ENCODE measurements around the gene CASP8AP2. TPM values are rescaled to one million over a fixed set of nuclear protein-coding genes. Genes with fewer than 3 reads are reported as not detected.

The CASP8AP2 gene
- total RNA-seq, 4 donors from 2014 or later: 8.4 to 12.9 (median 10.1) TPM

- intact Hi-C loops (cut with DNase I; ENCODE audit: low total_unique reads): no loop called here
- no peak for DNase-seq (ENCODE audit: low spot score in 2 of 2)
- H3K4me3 ChIP-seq (ENCODE audit: low read depth, poor library complexity, severe bottlenecking): no peak overlapping the region
- TF ChIP-seq POLR2A (IDR thresholded peaks at IDR 0.05) (no peak), CTCF (IDR thresholded peaks at IDR 0.05) (no peak)
- 90 to 91% methylated on average over 7 of the region's 7 CpGs for WGBS, 2 donors
These were observed 41.9 kb upstream of the CASP8AP2 start for GRCh38 chr6:89787660-89788328.

- intact Hi-C loops (cut with DNase I; ENCODE audit: low total_unique reads): no loop called here
- TF ChIP-seq POLR2A (IDR thresholded peaks at IDR 0.05) (no peak), CTCF (IDR thresholded peaks at IDR 0.05) (no peak)
- WGBS, 2 donors: 100% methylated on average over 1 of the region's 1 CpG
- no peak for DNase-seq (ENCODE audit: low spot score in 2 of 2)
- no peak overlapping the region for H3K4me3 ChIP-seq (ENCODE audit: low read depth, poor library complexity, severe bottlenecking)
These were observed 39.7 kb upstream of the CASP8AP2 start for GRCh38 chr6:89789980-89790379.

- WGBS, 2 donors: 95 to 100% methylated on average over 2 of the region's 2 CpGs
- TF ChIP-seq POLR2A (IDR thresholded peaks at IDR 0.05) (no peak), CTCF (IDR thresholded peaks at IDR 0.05) (no peak)
- no peak overlapping the region for H3K4me3 ChIP-seq (ENCODE audit: low read depth, poor library complexity, severe bottlenecking)
- intact Hi-C loops (cut with DNase I; ENCODE audit: low total_unique reads): no loop called here
- DNase-seq (ENCODE audit: low spot score in 2 of 2): no peak
These were observed 39.3 kb upstream of the CASP8AP2 start for GRCh38 chr6:89790403-89790802.

GRCh38 chr6:89792881-89793280 lies 36.8 kb upstream of the CASP8AP2 start:
- intact Hi-C loops (cut with DNase I; ENCODE audit: low total_unique reads): no loop called here
- no peak overlapping the region for H3K4me3 ChIP-seq (ENCODE audit: low read depth, poor library complexity, severe bottlenecking)
- WGBS, 2 donors: 35 to 62% methylated on average over 2 of the region's 2 CpGs
- no peak for TF ChIP-seq CTCF (IDR thresholded peaks at IDR 0.05)
- no peak for TF ChIP-seq POLR2A (IDR thresholded peaks at IDR 0.05)
- DNase-seq (ENCODE audit: low spot score in 2 of 2): no peak

GRCh38 chr6:89793586-89793985 lies 36.1 kb upstream of the CASP8AP2 start:
- H3K4me3 ChIP-seq (ENCODE audit: low read depth, poor library complexity, severe bottlenecking): no peak overlapping the region
- no peak for DNase-seq (ENCODE audit: low spot score in 2 of 2)
- intact Hi-C loops (cut with DNase I; ENCODE audit: low total_unique reads): no loop called here
- WGBS, 2 donors: 85 to 99% methylated on average over 3 of the region's 3 CpGs
- TF ChIP-seq POLR2A (IDR thresholded peaks at IDR 0.05) (no peak), CTCF (IDR thresholded peaks at IDR 0.05) (no peak)

GRCh38 chr6:89794324-89794723 lies 35.4 kb upstream of the CASP8AP2 start:
- no peak overlapping the region for H3K4me3 ChIP-seq (ENCODE audit: low read depth, poor library complexity, severe bottlenecking)
- no peak for TF ChIP-seq CTCF (IDR thresholded peaks at IDR 0.05)
- TF ChIP-seq POLR2A (IDR thresholded peaks at IDR 0.05): no peak
- intact Hi-C loops (cut with DNase I; ENCODE audit: low total_unique reads): no loop called here
- WGBS, 2 donors: 92 to 95% methylated on average over 6 of the region's 6 CpGs
- DNase-seq (ENCODE audit: low spot score in 2 of 2): no peak

Measured in lower leg skin (tissue), 4 donors.